GM23248 (cell line): Measurements from ENCODE around the gene TCTN2.

ENCODE experiments used
- EZH2 ChIP-seq: fragments of 200-600 bp; sonication (generic); IDR thresholded peaks from 2 replicates; pipeline ENCODE4 v1.6.1; 2018; ENCODE audit warnings: antibody characterized with exemption, mild to moderate bottlenecking; ENCODE audit not compliant: insufficient read depth, poor library complexity, severe bottlenecking
- EZH2phosphoT487 ChIP-seq: fragments of 200-600 bp; sonication (generic); IDR thresholded peaks from 2 replicates; pipeline ENCODE4 v1.6.1; 2018; ENCODE audit warnings: antibody characterized with exemption, moderate library complexity, mild to moderate bottlenecking, low read depth; ENCODE audit not compliant: insufficient read depth

GRCh38 chr12:123744836-123745235 lies 73.9 kb downstream of the TCTN2 start:
- TF ChIP-seq EZH2phosphoT487 (no peak), EZH2 (no peak)
